Fibroblast of upper back skin (primary cell): ENCODE measurements around the gene PTGFR.

Source experiments
- DNase-seq: peaks from one replicate; pipeline ENCODE4 v3.0.0-alpha.2; 2013

The PTGFR gene, protein sequence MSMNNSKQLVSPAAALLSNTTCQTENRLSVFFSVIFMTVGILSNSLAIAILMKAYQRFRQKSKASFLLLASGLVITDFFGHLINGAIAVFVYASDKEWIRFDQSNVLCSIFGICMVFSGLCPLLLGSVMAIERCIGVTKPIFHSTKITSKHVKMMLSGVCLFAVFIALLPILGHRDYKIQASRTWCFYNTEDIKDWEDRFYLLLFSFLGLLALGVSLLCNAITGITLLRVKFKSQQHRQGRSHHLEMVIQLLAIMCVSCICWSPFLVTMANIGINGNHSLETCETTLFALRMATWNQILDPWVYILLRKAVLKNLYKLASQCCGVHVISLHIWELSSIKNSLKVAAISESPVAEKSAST

GRCh38 chr1:78490861-78491450, at the start of gene PTGFR:
TSS of gene PTGFR (plus strand) at chr1:78490974. CDS start at chr1:78492744, 1,770 bp downstream.
- peak; percentile 29 for DNase-seq

GRCh38 chr1:78441921-78442320, 48.9 kb upstream of the PTGFR start:
- peak; percentile 44 for DNase-seq

- DNase-seq = peak; percentile 67
These were observed 43.7 kb upstream of the PTGFR start for GRCh38 chr1:78447086-78447485.

DNA sequence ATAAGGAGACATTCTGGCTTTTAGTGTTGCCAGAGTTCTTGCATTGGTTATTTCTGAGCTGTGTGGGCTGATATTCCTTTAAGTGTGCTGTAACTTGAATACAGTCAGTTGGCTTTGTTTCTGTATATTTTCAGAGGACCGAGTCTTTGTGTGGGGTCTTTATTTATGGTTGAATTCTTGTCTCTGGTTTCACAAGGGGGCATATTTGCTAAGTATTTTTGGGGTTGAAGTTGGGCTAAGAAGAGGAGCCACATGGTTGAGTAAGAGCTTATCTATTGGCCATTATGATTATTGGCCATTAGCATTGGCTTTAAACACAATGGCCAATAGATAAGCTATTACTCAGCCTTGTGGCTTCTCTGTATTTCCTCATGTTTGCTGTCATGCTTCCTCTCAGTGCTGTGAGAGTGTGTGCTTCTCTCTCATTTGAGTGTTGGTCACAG, 26.3 kb upstream of the PTGFR start:
- DNase-seq = peak; percentile 4

DNA sequence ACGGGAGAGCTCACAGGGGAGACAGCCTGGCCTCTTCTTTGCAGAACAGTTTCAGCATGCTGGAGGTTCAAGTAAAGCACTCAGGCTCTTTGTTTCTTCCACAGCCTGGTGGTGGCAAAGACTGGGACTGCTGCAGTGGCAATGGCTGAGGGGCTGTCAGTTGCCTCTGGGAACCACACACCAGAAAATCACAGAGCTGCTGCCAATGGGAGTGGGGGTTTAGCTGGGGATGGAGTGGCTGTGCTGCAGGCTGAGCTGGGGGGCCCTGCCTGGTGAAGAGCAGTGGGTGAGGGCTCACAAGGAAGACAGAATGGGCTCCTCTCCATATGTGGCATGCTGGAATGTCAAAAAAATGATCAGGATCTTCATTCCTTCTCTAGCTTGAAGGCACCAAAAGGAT, 25.6 kb upstream of the PTGFR start:
- no peak for DNase-seq

DNA sequence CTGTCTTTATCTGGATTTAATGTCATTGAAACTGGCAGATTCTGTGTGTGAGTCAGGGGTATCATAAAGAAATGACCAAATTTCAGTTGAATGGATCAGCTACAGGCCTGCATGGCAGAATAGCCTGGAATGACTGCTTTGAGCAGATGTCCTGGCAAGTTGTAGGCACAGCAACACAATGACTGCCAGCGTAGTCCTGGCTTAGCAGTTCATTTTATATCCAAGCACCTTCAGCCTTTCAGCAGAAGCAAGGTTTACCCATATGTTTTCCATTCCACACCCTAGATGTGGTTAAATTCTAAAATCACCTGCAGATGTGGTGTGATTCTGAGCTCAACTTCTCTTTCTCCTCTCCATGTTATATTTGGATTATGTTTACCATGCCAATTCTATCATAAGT, 22.3 kb upstream of the PTGFR start:
- DNase-seq = peak; percentile 21

- no peak for DNase-seq
These were observed 21.2 kb upstream of the PTGFR start for GRCh38 chr1:78469576-78469975.

GRCh38 chr1:78471890-78472620, 18.7 kb upstream of the PTGFR start:
- no peak for DNase-seq

- DNase-seq = no peak
These were observed 17.8 kb upstream of the PTGFR start for GRCh38 chr1:78472851-78473496.

GRCh38 chr1:78474092-78474491, 16.7 kb upstream of the PTGFR start:
- no peak for DNase-seq

GRCh38 chr1:78475888-78476610, 14.7 kb upstream of the PTGFR start:
- DNase-seq = peak; percentile 12

DNA sequence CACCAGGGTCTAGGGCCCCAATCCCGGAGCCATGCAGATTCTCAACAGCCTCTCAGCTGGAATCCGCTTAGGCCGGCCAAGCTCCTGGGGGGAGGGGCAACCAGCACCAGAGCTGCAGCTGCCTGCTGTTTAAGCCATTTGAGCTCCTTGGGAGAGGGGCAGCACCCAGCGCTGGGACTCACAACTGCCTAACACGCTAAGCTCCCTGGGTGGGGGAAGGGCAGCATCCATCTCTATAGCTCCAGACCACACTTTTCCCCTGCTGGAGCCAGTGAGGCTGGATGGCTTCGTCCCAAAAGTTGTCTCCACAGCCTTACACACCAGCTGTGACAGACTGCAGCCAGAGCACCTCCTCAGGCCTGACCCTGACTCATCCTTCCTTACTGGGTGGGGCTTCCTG, 6.9 kb upstream of the PTGFR start:
- DNase-seq = peak; percentile 75

DNA sequence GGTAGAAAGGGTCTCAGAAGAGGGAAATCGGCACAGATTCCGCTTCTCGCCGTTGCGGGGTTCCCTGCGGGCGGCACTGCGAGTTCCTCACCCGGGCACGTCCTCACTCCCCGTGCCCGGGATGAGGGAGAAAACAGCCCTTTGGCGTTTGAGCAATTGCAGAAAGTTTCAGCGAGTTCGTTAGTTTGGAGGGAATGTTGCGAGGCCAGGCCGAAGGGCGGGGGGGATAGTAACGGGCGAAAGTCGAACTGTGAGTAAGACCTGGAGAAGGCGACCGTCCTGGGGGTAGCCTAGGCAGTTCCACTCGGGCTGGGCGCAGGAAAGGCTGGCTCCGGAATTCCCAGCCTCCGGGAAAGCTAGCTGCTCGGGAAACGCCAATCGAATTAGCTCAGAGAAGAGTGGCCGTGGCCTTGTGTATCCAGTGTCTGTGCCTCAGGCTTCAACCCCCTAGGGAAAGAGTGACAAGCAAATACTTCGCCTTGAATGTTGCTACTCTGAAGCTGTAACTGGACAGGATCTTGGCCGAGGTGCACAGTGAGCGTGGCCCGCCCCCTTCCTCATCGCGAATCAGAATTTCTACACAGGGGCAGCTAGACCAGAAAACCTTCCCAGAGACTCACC, 787 bp downstream of the PTGFR start:
- DNase-seq = peak; percentile 69

DNA sequence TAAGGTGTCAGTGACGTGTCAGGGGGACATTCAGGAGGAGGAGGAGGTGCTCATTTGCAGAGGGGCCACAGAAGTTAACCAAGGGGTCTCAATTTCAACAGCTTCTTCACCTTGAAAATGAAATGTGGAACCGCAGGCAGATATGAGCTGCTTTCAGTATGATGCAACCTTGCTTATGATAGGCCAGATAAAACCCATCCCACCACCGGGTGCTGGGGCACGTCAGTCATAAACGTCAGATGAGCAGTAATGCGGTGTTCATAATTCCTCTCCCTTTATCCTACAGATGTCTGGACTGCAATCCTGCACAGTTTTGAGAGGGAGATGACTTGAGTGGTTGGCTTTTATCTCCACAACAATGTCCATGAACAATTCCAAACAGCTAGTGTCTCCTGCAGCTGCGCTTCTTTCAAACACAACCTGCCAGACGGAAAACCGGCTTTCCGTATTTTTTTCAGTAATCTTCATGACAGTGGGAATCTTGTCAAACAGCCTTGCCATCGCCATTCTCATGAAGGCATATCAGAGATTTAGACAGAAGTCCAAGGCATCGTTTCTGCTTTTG, 1.7 kb downstream of the PTGFR start:
- DNase-seq = peak; percentile 53

GRCh38 chr1:78493451-78493850, 2.7 kb downstream of the PTGFR start:
- DNase-seq = peak; percentile 39

DNA sequence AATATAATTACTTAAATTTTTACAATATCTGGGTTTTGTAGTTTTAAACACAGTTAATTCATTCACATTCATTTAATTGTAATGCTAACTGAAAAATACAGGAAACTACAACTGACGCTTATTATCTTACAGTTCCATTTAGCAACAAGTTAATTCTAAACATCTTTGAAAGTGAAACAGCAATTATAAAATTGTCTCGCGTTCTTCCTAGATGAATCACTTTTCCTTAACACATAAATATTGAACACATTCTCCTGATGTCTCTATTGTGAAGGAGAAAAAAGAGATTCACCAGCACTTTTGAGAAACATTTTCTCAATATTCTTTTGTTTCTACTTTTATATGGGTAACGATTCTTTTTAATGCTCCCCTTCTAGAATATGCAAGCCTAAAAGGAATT, 6.4 kb downstream of the PTGFR start:
- DNase-seq = peak; percentile 56

DNA sequence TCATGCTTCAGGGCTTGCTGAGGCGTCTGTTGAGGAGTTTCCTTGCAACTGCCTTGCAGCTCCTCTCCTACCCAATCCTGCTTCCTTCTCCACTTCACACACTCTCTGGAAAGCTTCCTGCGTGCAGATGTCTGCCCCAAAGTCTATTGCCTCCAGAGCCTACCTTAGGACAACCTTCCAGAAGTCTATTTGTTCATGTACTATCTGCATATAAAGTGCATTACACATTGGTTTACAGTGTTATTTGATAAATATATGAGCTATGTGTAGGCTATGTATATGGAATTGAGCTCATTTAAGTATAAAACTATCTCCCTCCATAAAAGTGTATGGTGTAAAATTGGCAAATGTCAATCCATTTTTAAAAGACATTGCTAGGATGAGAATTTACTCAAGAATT, 9.8 kb downstream of the PTGFR start:
- no peak for DNase-seq

DNA sequence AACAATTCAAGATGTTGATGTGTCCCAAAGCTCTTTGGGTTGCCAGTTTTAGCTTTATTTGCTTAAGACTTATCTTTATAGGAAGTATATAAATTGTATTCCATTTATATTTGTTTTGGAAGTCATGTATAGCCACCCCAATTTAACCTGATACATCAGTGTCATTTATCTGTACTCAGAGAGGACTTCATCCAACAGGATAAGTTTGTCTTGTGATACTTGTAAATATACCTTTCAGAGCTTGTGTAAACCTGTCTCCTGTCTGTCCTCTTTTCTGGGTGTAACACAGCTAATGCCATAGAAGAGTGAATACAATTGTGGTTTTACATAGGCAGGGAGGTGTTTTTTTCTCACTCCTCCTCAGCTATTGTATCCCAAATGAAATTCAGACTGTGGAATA, 10.4 kb downstream of the PTGFR start:
- DNase-seq = no peak

- DNase-seq = no peak
These were observed 20.6 kb downstream of the PTGFR start for GRCh38 chr1:78511334-78511733.

GRCh38 chr1:78516716-78517115, 25.9 kb downstream of the PTGFR start:
- DNase-seq = no peak

DNA sequence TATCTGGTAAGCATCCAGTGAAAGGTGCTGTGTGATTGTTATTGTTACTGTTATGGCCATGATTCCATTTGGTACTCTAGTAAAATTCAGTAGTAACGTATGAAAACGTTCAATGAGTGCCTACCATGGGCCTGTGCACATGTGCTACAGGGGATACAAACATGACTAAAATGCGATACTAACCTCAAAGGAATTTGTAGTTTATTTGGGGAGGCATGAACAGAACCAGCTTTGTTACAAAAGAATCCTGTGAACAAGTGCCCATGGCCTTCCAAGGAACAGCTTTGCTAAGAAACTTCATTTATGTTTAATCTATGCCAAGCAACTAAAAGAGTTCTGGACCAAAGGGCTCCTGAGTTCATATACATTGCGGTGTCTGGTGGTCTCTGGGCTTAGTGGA, 28.7 kb downstream of the PTGFR start:
- peak; percentile 43 for DNase-seq

- peak; percentile 21 for DNase-seq
These were observed 29.4 kb downstream of the PTGFR start for GRCh38 chr1:78520216-78520615.
